GM23248 (cell line): ENCODE measurements around the gene TAPT1. TPM values are rescaled to one million over a fixed set of nuclear protein-coding genes. Genes with fewer than 3 reads are reported as not detected.

Source experiments
- DNase-seq: peaks from one replicate; pipeline ENCODE4 v3.0.0-alpha.2; 2015
- H2AFZ ChIP-seq: fragments of 200-600 bp; sonication (generic); 2 replicates; pipeline ENCODE4 v1.6.1; 2016; ENCODE audit warnings: antibody characterized with exemption
- H3F3A ChIP-seq: fragments of 200-600 bp; sonication (generic); 2 replicates; pipeline ENCODE4 v1.6.1; 2016; ENCODE audit warnings: mild to moderate bottlenecking, antibody characterized with exemption, mixed run types; ENCODE audit not compliant: insufficient read depth
- H3K27ac ChIP-seq: fragments of 200-600 bp; sonication (generic); 2 replicates; pipeline ENCODE4 v1.5.1; 2016; ENCODE audit warnings: mild to moderate bottlenecking
- H3K27me3 ChIP-seq: fragments of 200-600 bp; sonication (generic); replicated peaks from 2 replicates; pipeline ENCODE4 v1.6.1; 2016; ENCODE audit warnings: mild to moderate bottlenecking; ENCODE audit not compliant: insufficient read depth
- H3K36me3 ChIP-seq: fragments of 200-600 bp; sonication (generic); 2 replicates; pipeline ENCODE4 v1.6.1; 2016; ENCODE audit warnings: low read depth, mild to moderate bottlenecking
- H3K4me1 ChIP-seq: fragments of 200-600 bp; sonication (generic); 2 replicates; pipeline ENCODE4 v1.6.1; 2016; ENCODE audit warnings: mild to moderate bottlenecking; ENCODE audit not compliant: insufficient read depth
- H3K4me2 ChIP-seq: fragments of 200-600 bp; sonication (generic); one replicate; pipeline ENCODE4 v1.6.1; 2016; ENCODE audit warnings: mild to moderate bottlenecking; ENCODE audit not compliant: unreplicated experiment
- H3K4me3 ChIP-seq: fragments of 200-600 bp; sonication (generic); 2 replicates; pipeline ENCODE4 v1.5.1; 2016; ENCODE audit warnings: mild to moderate bottlenecking
- H3K79me2 ChIP-seq: fragments of 200-600 bp; sonication (generic); 2 replicates; pipeline ENCODE4 v1.6.1; 2016; ENCODE audit warnings: mild to moderate bottlenecking; ENCODE audit not compliant: insufficient read depth
- H3K9ac ChIP-seq: fragments of 200-600 bp; sonication (generic); 2 replicates; pipeline ENCODE4 v1.6.1; 2016; ENCODE audit warnings: mild to moderate bottlenecking
- H3K9me2 ChIP-seq: fragments of 200-600 bp; sonication (generic); 2 replicates; pipeline ENCODE4 v1.6.1; 2016; ENCODE audit warnings: mixed run types, mild to moderate bottlenecking, moderate library complexity; ENCODE audit not compliant: insufficient read depth
- H3K9me3 ChIP-seq: fragments of 200-600 bp; sonication (generic); one replicate; pipeline ENCODE4 v1.6.1; 2017; ENCODE audit warnings: low read depth
- H4K20me1 ChIP-seq: fragments of 200-600 bp; sonication (generic); 2 replicates; pipeline ENCODE4 v1.6.0; 2016; ENCODE audit not compliant: insufficient read depth
- EZH2 ChIP-seq: fragments of 200-600 bp; sonication (generic); IDR thresholded peaks from 2 replicates; pipeline ENCODE4 v1.6.1; 2018; ENCODE audit warnings: antibody characterized with exemption, mild to moderate bottlenecking; ENCODE audit not compliant: insufficient read depth, poor library complexity, severe bottlenecking
- EZH2phosphoT487 ChIP-seq: fragments of 200-600 bp; sonication (generic); IDR thresholded peaks from 2 replicates; pipeline ENCODE4 v1.6.1; 2018; ENCODE audit warnings: antibody characterized with exemption, moderate library complexity, mild to moderate bottlenecking, low read depth; ENCODE audit not compliant: insufficient read depth
- WGBS, 2 experiments: methylation state at CpG; one replicate each; pipeline ENCODE4 v1.1.6; 2015 to 2017; ENCODE audit warnings: low lambda C conversion rate in 2 of 2, low coverage in 1 of 2; ENCODE audit errors: missing lambda C conversion rate in 2 of 2; 5-methylcytosine and 5-hydroxymethylcytosine counted together
- in situ Hi-C: fragments of 300-500 bp; cut with MboI; formaldehyde crosslinking; loops from 2 replicates; pipeline ENCODE4 v1.15.0; 2020
- polyA plus RNA-seq: library from polyadenylated mRNA; unstranded; fragments of >200 nt; fragmentation: Nextera tagmentation; extraction: Ambion mirVana; gene quantifications from 2 replicates; pipeline ENCODE4 v1.2.1, GENCODE V29; 2016
- total RNA-seq: library from RNA; depleted of rRNA; stranded (reverse); fragments of >200 nt; shearing (Covaris generic); gene quantifications from 2 replicates; pipeline ENCODE4 v1.2.3, GENCODE V29; 2014

TAPT1 gene
- total and polyA plus RNA-seq, 2 experiments from 2014 or later: 7.8 to 13.2 TPM

DNA sequence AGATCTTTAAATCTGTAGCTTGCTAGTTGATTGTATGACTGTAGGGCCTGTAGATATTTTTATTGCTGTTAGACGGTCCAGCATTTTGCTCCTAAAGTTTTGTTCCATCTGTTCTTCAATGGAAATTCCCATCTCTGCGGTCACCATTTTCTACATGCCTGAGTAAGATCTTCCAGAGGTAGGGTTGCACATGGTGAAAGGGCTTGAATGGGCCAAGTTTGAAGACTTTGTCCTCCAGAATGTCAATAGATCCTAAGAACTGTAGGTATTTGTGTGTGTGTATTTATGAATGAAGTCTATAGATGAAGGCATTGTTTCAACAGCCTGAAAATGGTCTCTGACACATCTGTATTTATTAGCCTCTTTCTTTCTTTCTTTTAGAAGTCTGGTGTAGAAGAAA, 22.3 kb upstream of the TAPT1 start:
- peaks cover 19% of the 10 kb centered on the region for H3F3A ChIP-seq
- H3K36me3 ChIP-seq: no peaks in the 10 kb centered on the region
- H4K20me1 ChIP-seq: no peaks in the 10 kb centered on the region
- TF ChIP-seq EZH2phosphoT487: no peak
- no peak for TF ChIP-seq EZH2
- in situ Hi-C loops: no loop called here
- H3K27ac ChIP-seq: no peak overlapping the region
- H3K4me1 ChIP-seq: peaks cover 12% of the 10 kb centered on the region
- H3K4me2 ChIP-seq: no peak overlapping the region
- H3K9ac ChIP-seq: no peak overlapping the region
- 93% methylated on average over 2 of the region's 2 CpGs for WGBS, 2 experiments
- no peak for DNase-seq
- no peak overlapping the region for H2AFZ ChIP-seq
- no peaks in the 10 kb centered on the region for H3K9me2 ChIP-seq
- H3K79me2 ChIP-seq: no peaks in the 10 kb centered on the region
- H3K27me3 ChIP-seq: no peaks in the 10 kb centered on the region
- H3K9me3 ChIP-seq: no peaks in the 10 kb centered on the region
- H3K4me3 ChIP-seq: no peak overlapping the region

GRCh38 chr4:16245241-16245640, 19.0 kb upstream of the TAPT1 start:
- DNase-seq: no peak
- Histone ChIP-seq H3K79me2 (no peaks in the 10 kb centered on the region), H3K9me3 (no peaks in the 10 kb centered on the region), H3K4me3 (no peak overlapping the region), H4K20me1 (no peaks in the 10 kb centered on the region), H2AFZ (no peak overlapping the region), H3K9me2 (no peaks in the 10 kb centered on the region), H3K4me2 (no peak overlapping the region), H3K27me3 (no peaks in the 10 kb centered on the region), H3K36me3 (no peaks in the 10 kb centered on the region), H3F3A (peaks cover 6% of the 10 kb centered on the region; the same call in 1 of the 2 replicates), H3K27ac (no peak overlapping the region), H3K4me1 (no peaks in the 10 kb centered on the region), H3K9ac (no peak overlapping the region)
- in situ Hi-C loops: no loop called here
- TF ChIP-seq EZH2: no peak
- no peak for TF ChIP-seq EZH2phosphoT487
- WGBS, 2 experiments: 95 to 100% methylated on average over 1 of the region's 1 CpG

GRCh38 chr4:16243285-16243684, 17.0 kb upstream of the TAPT1 start:
- Histone ChIP-seq H3K27ac (no peak overlapping the region), H2AFZ (no peak overlapping the region), H3K9me2 (no peaks in the 10 kb centered on the region), H3K9ac (no peak overlapping the region), H3K9me3 (no peaks in the 10 kb centered on the region), H4K20me1 (no peaks in the 10 kb centered on the region), H3K4me1 (no peaks in the 10 kb centered on the region), H3K4me3 (no peak overlapping the region), H3K36me3 (no peaks in the 10 kb centered on the region), H3F3A (no peaks in the 10 kb centered on the region), H3K4me2 (no peak overlapping the region), H3K27me3 (no peaks in the 10 kb centered on the region), H3K79me2 (no peaks in the 10 kb centered on the region)
- TF ChIP-seq EZH2 (no peak), EZH2phosphoT487 (no peak)
- no peak for DNase-seq
- 72 to 76% methylated on average over 4 of the region's 4 CpGs for WGBS, 2 experiments
- in situ Hi-C loops: no loop called here

DNA sequence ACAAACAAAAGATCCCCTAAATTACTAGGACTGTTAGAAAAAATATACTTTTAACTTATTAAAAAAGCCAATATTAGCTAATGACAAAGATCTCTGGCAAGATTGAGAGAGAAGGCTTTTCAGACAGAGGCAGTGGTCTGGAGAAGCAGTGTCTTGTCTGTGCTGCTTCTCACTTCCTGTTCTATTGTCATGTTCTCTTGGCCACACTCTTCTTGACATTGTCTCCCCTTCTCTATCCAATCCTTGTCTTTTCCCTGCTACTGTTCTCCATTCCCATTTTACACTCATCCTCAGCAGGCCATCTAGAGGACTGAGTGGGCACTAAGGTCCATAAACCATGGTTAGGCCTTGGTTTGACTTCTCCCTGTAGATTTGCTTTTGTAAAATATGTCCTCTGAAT, 14.0 kb upstream of the TAPT1 start:
- no peak for DNase-seq
- Histone ChIP-seq H3K4me1 (no peaks in the 10 kb centered on the region), H3K9me3 (no peaks in the 10 kb centered on the region), H3K27ac (no peak overlapping the region), H3K9me2 (no peaks in the 10 kb centered on the region), H3K4me2 (no peak overlapping the region), H3K79me2 (no peaks in the 10 kb centered on the region), H2AFZ (no peak overlapping the region), H3K36me3 (no peaks in the 10 kb centered on the region), H3F3A (no peaks in the 10 kb centered on the region), H4K20me1 (no peaks in the 10 kb centered on the region), H3K9ac (no peak overlapping the region), H3K27me3 (no peaks in the 10 kb centered on the region), H3K4me3 (no peak overlapping the region)
- TF ChIP-seq EZH2 (no peak), EZH2phosphoT487 (no peak)
- in situ Hi-C loops: no loop called here

- no peaks in the 10 kb centered on the region for H3K9me3 ChIP-seq
- no peak for DNase-seq
- no peaks in the 10 kb centered on the region for H3F3A ChIP-seq
- no peaks in the 10 kb centered on the region for H4K20me1 ChIP-seq
- H2AFZ ChIP-seq: no peak overlapping the region
- no peaks in the 10 kb centered on the region for H3K36me3 ChIP-seq
- H3K4me2 ChIP-seq: no peak overlapping the region
- H3K4me1 ChIP-seq: no peaks in the 10 kb centered on the region
- TF ChIP-seq EZH2phosphoT487: no peak
- TF ChIP-seq EZH2: no peak
- H3K27me3 ChIP-seq: no peaks in the 10 kb centered on the region
- in situ Hi-C loops: no loop called here
- no peak overlapping the region for H3K4me3 ChIP-seq
- H3K9ac ChIP-seq: no peak overlapping the region
- WGBS, 2 experiments: 94 to 96% methylated on average over 3 of the region's 3 CpGs
- H3K9me2 ChIP-seq: no peaks in the 10 kb centered on the region
- H3K27ac ChIP-seq: no peak overlapping the region
- no peaks in the 10 kb centered on the region for H3K79me2 ChIP-seq
Measured at GRCh38 chr4:16239086-16239485, 12.8 kb upstream of the TAPT1 start.
